ENCODE results near the gene GATB.
"Not testable (repeated sequence)": the region's sequence is repeated elsewhere in the genome, so short reads cannot be mapped to it uniquely, and the experiment has no call there.

The GATB gene

DNA sequence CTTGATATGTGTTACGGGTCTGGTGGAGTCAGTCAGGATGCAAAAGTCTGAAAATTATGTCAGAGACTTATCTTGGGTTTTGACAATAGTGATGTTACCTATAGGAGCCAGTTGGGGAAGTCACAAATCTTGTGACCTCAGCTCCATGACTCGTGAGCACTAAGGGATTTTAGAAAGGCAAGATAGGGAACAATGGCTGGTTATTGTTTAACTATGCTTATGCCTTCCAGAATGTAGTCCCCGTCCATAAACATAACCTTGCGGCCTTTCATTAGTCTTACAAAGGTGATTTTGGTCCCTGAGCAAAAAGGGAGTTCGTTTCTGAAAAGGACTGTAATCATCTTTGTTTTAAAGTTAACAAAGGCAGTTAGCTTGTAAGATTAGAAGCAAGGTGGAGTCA, 23.9 kb upstream of the GATB start:
- no peak for DNase-seq (ENCODE audit: low read depth)

- no peak for DNase-seq (ENCODE audit: low read depth)
These were observed 23.1 kb upstream of the GATB start for GRCh38 chr4:151783867-151784266.

DNA sequence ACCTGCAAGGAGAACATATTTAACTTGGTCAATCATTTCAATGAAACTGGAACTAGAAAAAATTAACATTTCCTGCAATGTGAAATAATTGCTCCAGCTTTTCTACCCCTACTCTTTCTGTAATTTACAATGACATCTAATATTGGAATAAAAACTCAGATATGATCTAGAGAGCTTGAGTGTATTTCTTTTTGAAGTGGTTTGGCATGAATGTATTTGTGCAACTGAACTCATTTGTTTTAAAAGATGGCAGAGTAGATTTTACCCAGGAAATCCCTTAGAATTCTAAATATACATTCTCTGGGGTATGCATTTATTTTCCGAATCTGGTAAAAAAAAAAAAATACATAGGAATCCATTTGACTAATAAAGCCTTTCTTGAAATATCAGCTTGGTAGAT, 21.5 kb upstream of the GATB start:
- DNase-seq (ENCODE audit: low read depth), result no peak

DNA sequence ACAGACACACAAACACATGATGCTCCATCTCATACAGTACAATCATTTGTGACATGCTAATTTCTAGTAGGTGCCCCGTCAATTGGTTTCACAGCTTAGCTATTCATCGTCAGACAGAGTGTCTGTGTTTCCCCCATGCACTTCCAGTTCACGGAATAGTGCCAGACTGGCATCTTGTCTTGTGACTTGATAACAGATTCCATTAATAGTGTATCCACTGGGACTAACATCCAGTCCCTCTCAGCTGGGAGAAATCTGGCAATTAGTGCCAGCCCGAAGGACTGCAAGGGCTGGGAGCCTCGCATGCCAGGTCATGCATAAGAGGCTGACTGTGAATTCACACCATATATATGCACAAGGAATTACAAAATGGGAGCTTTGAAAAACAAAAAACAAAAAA, 20.2 kb upstream of the GATB start:
- DNase-seq (ENCODE audit: low read depth), result no peak

GRCh38 chr4:151777471-151777870, 16.7 kb upstream of the GATB start:
- DNase-seq (ENCODE audit: low read depth), result no peak

- DNase-seq (ENCODE audit: low read depth), result no peak
These were observed 13.5 kb upstream of the GATB start for GRCh38 chr4:151774324-151774723.

DNA sequence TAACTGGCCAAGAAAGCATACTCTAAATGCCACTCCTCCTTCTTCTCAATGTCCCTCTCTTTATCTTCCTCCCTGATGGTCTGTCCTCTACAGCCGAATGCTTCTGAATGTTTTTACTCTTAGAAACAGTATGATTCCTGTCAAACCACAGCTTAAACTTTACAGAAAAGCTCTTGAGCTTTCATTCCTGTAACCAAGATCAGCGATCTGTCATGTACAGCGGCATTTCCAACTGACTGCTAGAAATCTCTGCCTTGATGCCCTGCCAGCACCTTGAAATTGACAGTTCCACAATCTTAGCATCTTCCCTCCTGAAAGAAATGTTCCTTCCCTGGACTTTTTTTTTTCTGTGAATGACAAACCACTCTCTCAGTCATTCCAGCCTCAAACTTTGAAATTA, 11.5 kb upstream of the GATB start:
- DNase-seq (ENCODE audit: low read depth), result no peak

- peak; percentile 28 for DNase-seq (ENCODE audit: low read depth)
These were observed 10.9 kb upstream of the GATB start for GRCh38 chr4:151771664-151772063.

- DNase-seq (ENCODE audit: low read depth), result no peak
These were observed 9.3 kb upstream of the GATB start for GRCh38 chr4:151770154-151770553.

- DNase-seq (ENCODE audit: low read depth), result no peak
These were observed 8.0 kb upstream of the GATB start for GRCh38 chr4:151768835-151769234.

GRCh38 chr4:151766691-151767090, 5.9 kb upstream of the GATB start:
- no peak for DNase-seq (ENCODE audit: low read depth)

DNA sequence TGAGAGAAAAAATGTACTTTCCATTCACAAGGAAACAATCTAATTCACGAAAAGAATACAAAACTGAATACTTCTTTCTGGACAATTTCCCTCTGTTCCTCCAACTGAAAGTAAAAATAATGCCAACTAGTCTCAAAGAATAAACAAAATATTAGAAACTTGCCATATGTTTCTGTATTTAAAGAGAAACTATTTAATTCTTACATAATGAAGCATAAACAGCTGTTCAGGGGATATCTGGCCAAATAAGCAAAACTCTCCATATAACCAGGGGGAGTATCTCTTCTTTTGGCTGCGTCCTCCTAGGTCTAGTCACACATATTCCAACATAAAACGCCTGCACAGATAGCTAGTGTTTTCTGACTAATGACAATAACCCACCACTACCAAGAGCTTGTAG, 805 bp downstream of the GATB start:
- no peak for DNase-seq (ENCODE audit: low read depth)

GRCh38 chr4:151753056-151753455, 7.8 kb downstream of the GATB start:
- DNase-seq (ENCODE audit: low read depth), result no peak

- DNase-seq (ENCODE audit: low read depth), result no peak
These were observed 10.7 kb downstream of the GATB start for GRCh38 chr4:151750156-151750555.

DNA sequence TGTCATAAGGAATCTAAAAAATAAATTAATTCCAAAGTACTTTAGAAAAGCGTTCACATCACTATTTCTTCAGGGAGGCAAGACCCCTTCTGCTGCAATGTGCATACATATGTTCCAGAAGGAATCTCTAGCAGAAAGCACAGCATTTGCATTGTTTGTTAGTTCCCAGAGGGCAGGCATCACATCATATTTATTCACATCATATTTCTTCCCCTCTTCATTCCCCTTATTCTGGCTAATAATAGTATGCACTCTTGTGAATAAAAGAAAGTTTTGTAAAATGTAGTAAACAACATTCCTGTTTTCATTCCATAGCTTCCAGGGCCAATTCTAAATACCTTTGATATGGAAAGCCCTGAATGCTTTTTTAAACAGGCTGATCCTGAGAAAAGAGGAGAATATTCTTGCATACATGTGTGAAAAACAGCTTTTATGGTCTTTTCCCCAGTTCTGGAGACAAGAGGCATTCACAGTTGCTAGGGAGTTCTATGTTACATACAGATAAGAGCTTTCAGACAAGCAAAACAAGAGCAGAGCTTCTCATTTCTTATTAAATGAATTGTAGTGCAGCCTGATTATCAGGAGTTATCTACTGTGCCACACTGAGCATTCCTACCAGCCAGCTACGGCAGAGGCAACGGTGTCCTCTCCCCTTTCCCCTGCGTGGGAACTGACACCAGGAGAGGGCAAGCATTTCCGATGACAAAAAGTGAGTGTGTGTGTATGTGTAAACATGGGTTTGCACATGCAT, 15.2 kb downstream of the GATB start:
- no peak for DNase-seq (ENCODE audit: low read depth)

DNA sequence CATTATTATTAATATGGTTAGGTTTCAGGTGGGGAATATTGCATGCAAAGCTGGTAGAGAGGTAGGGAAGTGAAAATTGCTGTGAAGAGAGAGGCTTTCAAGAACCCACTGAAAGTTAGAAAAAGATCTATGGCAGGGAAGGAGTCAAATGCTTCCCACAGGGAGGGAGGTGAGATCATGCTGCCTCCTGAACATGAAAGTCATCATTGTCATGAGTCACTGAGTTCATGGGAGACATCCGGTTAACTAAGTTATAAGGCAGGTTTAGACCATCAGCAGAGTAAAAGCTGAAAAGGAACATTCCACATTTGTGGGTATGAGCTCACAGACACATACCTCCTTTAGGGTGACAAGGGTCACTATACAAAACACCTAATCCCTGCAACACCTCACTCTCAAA, 16.2 kb downstream of the GATB start:
- DNase-seq (ENCODE audit: low read depth), result peak; percentile 54

- DNase-seq (ENCODE audit: low read depth), result no peak
These were observed 16.9 kb downstream of the GATB start for GRCh38 chr4:151743894-151744293.

- no peak for DNase-seq (ENCODE audit: low read depth)
These were observed 17.5 kb downstream of the GATB start for GRCh38 chr4:151743128-151743854.

GRCh38 chr4:151738720-151739517, 21.9 kb downstream of the GATB start:
- no peak for DNase-seq (ENCODE audit: low read depth)

GRCh38 chr4:151736852-151737251, 24.0 kb downstream of the GATB start:
- DNase-seq (ENCODE audit: low read depth), result not testable (repeated sequence)

GRCh38 chr4:151736361-151736760, 24.4 kb downstream of the GATB start:
- DNase-seq (ENCODE audit: low read depth), result no peak

- not testable (repeated sequence) for DNase-seq (ENCODE audit: low read depth)
These were observed 29.1 kb downstream of the GATB start for GRCh38 chr4:151731670-151732069.
